GM18499 (cell line): Measurements from ENCODE around the gene XYLT1.

Experiments
- ATAC-seq: cut with Tn5 transposase; IDR thresholded peaks from one replicate; pipeline ENCODE4 v1.9.1; 2021; ENCODE audit warnings: moderate number of reproducible peaks; ENCODE audit not compliant: insufficient read depth, unreplicated experiment

Gene XYLT1

GRCh38 chr16:17222871-17223401, 247.8 kb downstream of the XYLT1 start:
- ATAC-seq: no peak

GRCh38 chr16:17219991-17220390, 250.8 kb downstream of the XYLT1 start:
- ATAC-seq: no peak

DNA sequence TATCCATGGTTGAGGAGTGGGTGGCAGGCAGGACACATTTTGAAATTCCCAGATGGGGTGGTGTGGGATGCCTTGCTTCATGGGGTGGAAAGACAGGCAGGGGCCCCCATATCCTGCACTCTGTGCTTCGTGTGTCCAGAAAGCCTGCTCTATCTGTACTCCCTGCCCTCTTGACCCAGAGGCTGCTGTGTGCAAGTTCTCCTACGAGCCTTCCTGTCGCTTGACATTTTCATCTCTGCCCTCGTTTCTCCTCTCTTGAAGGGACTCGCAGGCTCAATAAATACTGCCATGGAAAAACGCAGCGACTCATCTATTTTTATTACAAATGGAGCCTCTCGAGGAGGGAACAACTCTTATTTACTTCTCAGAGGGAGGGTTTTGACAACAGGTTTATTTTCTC, 254.8 kb downstream of the XYLT1 start:
- ATAC-seq: no peak

DNA sequence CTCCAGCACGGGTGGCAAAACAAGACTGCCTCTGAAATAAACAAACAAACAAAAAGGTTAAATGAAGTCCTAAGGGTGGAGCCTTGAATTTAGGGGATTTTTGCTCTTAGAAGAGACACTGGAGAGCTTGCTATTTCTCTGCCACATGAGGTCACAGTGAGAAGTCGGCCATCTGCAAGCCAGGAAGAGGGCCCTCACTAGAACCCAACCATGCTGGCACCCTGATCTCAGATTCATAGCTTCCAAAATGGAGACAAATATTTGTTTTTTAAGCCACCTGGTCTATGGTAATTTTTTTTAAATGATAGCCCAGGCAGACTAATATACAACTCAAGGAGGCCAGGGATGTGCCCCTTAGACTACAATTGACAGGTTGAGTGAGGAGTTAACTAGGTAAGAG, 255.5 kb downstream of the XYLT1 start:
- no peak for ATAC-seq

DNA sequence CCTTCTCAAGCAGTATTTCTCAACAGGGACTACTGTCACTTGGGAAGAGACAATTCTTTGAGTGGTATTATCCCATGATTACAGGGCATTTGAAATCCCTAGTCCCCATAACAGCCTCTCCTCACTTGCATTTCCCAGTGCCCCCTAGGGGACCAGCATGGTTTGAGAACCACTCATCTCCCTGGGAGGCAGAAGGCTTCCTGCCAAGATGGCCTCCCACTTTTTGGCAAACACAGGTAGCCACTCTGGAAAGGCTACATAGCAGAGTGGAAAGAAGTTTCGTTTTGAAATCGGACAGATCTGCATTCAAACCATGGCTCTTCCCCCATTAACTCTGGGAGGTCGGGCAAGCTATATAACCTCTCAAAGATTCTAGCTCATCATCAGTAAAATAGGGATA, 256.8 kb downstream of the XYLT1 start:
- no peak for ATAC-seq

DNA sequence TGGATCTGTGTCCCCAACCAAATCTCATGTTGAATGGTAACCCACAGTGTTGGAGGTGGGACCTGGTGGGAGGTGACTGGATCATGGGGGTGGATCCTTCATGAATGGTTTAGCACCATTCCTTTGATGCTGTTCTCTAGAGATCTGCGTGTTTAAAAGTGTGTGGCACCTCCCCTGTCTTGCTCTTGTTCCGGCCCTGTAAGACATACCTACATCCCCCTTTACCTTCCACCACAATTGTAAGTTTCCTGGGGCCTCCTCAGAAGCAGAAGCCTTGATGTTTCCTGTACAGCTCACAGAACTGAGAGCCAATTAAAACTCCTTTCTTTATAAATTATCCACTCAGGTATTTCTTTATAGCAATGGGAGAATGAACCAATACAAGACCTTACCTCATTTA, 257.7 kb downstream of the XYLT1 start:
- no peak for ATAC-seq

- no peak for ATAC-seq
Observed at GRCh38 chr16:17212606-17213005, 258.2 kb downstream of the XYLT1 start.

DNA sequence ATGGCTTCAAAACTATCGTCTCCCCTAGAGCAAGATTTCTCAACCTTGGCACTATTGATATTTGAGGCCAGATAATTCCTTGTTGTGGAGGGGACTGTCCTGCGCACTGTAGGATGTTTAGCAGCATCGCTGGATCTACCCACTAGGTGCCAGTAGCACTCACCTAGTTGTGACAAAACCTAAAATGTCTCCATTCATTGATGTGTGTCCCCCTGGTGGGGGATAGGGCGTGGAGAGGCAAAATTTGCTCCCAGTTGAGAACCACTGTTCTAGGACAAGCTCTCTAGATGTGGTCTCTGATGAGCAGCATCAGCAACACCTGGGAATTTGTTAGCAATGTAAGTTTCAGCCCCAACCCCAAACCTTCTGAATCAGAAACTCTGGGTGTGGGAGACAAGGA, 259.0 kb downstream of the XYLT1 start:
- ATAC-seq: no peak

DNA sequence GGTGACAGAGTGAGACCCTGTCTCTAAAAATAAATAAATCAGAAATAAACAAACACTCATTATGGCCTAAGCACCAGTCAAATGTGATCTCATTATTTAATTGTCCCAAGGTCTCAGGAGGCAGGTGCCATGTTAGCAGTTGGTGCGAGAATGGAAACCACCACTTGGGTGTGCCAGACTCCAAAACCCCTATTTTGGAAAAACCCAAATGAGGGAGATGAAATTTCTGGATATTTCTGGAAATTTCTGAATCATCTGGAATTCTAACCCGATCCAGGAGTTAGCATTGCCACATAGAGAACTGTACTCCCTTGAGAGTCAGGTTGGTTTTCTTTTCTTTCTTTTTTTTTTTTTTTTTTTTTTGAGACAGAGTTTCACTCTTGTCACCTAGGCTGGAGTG, 264.0 kb downstream of the XYLT1 start:
- ATAC-seq: no peak

- ATAC-seq: no peak
Observed at GRCh38 chr16:17205279-17206211, 265.2 kb downstream of the XYLT1 start.

DNA sequence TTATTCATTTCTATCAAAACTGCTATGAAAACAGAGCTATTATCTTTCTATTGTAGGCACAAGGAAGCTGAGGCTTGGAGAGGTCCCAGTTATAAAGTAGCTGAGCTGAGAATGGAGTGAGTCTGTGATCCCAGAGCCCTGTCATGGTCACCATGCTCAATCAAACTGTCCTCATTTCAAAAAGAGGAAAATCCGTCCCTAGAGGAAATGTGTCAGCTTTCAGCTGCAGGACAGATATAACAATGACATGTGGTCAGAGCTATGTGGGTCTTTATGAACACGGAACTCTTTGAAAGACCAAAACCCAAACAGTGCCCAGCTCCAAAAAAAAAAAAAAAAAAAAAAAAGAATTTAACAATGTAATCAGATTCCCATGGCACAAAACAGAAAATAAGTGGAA, 266.1 kb downstream of the XYLT1 start:
- no peak for ATAC-seq

DNA sequence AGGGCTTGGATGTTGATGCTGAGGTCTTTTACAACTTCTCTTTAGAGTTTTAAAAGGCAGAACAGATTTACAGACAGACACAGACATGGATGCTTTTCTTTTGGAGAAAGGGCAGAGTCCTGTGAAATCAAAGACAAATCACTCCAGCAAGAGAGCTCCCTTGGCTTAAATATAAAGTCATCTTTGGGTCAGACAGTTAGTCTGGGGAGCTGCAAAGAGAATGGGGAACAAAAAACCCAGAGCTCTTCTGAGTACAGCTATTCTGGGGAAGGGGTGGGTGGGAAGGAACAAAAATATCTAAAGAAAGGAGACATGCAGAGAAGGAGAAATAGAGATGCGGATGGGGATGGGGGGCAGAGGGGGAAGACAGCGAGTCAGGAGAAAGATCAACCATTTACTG, 266.6 kb downstream of the XYLT1 start:
- no peak for ATAC-seq

DNA sequence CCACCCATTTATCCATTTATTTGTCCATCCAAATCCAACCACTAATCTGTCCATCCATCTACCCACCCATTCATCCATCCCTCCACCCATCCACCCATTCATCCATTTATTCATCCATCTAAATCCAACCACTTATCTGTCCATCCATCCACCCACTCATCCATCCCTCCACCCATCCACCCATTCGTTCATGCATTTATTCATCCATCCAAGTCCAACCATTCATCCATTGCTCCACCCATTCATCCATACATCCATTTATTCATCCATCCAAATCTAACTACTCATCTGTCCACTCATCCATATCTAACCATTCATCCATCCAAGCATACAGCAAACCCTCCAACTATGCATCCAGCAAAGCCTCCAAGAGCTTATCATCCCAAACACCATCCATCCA, 267.3 kb downstream of the XYLT1 start:
- ATAC-seq: no peak

- ATAC-seq: no peak
Observed at GRCh38 chr16:17199135-17199534, 271.6 kb downstream of the XYLT1 start.

GRCh38 chr16:17196526-17196925, 274.2 kb downstream of the XYLT1 start:
- ATAC-seq: no peak

DNA sequence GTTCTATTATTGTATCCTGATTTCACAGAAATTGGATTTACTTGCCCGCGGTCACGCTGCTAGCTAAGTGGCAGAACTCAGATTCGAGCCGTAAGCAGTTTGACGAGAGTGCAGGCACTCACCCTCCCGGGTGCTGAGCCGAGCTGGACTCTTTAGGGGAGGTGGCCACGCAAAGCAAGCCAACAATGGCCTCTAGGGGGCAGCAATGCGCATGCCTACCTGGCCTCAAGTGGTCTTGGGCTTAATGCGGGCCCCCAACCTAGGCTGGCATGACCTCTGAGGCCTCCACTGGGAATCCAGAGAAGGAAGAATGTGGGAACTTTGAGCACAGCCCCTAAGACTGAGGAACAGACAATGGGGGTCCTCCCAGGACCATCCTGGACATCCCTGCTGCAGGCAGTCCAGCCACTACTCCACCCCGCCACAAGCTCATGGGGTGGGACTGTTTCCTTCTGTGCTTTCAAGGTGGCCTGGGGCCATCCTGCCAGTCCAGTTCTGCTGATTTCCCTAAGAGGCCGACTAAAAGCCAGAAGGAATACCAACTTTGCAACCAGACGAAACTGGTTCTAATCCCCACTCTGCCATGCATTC, 276.5 kb downstream of the XYLT1 start:
- no peak for ATAC-seq

GRCh38 chr16:17193566-17194100, 277.1 kb downstream of the XYLT1 start:
- ATAC-seq: no peak

- ATAC-seq: no peak
Observed at GRCh38 chr16:17184026-17184425, 286.7 kb downstream of the XYLT1 start.

DNA sequence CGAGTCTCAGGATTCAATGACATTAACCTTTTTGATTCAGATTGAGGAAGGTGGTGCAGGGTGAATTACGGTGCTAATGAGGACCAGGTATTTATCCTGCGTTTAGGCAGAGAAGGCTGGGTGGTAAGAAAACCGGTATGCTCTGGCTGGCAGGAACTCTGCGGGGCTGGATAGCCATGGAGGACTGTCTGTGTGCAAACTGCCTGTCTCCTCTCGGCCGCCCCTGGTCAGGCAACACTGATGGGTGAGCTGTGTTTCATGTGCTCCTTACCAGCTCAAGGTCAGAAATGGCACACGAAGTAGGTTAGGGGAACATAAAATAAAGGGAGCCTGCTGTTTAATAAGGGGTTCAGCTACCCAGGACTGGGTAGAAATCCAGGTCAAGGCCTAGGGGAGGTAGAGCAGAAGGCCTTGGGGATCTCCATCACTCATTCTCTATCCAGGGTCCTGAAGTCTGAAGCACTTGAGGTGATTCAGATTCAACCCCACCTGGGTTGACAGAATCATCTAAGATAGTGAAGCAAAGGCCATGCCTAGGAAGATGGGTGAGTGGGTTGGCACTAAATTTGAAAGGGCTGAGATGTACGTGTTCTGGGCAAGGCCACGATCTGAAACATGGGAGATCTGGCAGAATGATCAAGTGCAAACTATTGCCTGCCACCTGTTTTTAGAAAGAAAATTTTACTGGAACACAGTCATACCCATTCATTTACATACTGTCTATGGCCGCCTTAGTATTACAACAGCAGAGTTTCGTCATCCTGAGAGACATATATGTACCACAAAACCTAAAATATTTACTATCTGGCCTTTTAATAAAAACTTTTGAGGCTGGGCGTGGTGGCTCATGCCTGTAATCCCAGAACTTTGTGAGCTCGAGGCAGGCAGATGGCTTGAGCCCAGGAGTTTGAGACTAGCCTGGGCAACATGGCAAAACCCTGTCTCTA, 292.5 kb downstream of the XYLT1 start:
- no peak for ATAC-seq

DNA sequence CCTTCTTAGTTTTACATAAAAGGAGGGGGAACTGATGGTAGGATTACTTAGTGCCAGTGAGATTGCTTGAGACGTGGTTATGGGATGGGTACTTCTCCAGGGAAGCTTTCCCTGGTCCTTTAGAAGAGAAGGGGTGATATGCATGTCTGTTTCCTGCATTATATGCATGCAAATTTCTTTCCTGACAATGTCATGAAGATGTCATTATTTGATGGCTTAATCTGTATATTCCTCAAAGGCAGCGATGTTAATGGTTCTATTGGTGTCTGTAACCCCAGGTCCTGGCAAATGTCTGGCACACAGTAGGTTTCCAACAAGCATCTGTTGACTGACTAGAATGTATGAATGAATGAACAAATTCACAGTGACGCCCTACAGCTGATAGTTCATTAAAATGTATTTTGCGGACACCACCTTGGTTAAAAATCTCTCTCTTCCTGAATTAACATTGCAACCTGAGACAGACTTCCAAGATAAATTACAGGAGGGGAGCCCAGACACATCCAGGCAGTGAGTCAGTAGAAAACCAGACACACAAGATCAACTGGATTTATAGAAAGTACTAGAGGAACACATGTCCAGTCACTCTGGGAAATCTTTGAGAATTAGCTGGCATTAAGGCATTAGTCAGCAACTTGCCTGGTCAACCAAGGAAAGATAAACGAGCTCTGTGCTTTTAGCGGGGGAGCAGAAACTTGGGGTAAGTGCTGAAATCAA, 293.4 kb downstream of the XYLT1 start:
- no peak for ATAC-seq
